Hepatocyte (in vitro differentiated cells): ENCODE data around the gene ZNF76.

Experiments used
- CTCF ChIP-seq: fragments of 200-600 bp; sonication (generic); IDR thresholded peaks from 2 replicates; pipeline ENCODE4 v1.5.1; 2016; ENCODE audit warnings: antibody characterized with exemption, mild to moderate bottlenecking; ENCODE audit not compliant: poor library complexity
- EZH2 ChIP-seq: fragments of 200-600 bp; sonication (generic); IDR thresholded peaks from 2 replicates; pipeline ENCODE4 v1.6.1; 2016; ENCODE audit warnings: antibody characterized with exemption, mild to moderate bottlenecking, borderline replicate concordance
- EZH2phosphoT487 ChIP-seq: fragments of 200-600 bp; sonication (generic); IDR thresholded peaks from one replicate; pipeline ENCODE4 v1.6.1; 2018; ENCODE audit warnings: antibody characterized with exemption, mild to moderate bottlenecking, low read depth, moderate library complexity; ENCODE audit not compliant: unreplicated experiment, severe bottlenecking

GRCh38 chr6:35297601-35298481, 38.3 kb downstream of the ZNF76 start, which contains the start of gene DEF6:
- TF ChIP-seq CTCF (peak; percentile 90), EZH2phosphoT487 (no peak), EZH2 (no peak)
